GM18868 (cell line): ENCODE results near the gene ZDHHC4.
A peak's percentile ranks its signal among the peaks of the same experiment; 100 is the strongest.
"Not testable (repeated sequence)": the region's sequence is repeated elsewhere in the genome, so short reads cannot be mapped to it uniquely, and the experiment has no call there.

Experiments
- ATAC-seq: cut with Tn5 transposase; IDR thresholded peaks from one replicate; pipeline ENCODE4 v1.9.1; 2021; ENCODE audit warnings: mild to moderate bottlenecking, moderate library complexity; ENCODE audit not compliant: unreplicated experiment

ZDHHC4 gene

DNA sequence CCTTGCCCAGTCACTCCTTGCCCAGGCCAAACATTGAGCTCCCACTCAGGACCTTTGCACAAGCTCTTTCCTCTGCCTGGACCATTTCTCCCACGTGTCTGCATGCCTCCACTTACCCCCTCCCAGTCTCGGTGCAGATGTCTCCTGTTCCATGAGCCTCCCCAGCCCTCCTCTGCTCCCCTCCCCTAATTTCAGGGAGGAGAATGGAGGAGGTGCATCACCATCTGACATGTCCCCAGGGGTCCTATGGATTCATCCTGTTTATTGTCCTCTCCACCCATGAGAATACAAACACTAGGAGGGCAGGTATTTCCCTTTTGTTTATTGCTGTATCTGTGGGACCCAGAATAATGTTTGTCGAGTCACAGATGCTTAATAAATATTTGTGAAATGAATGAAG, 17.4 kb upstream of the ZDHHC4 start:
- no peak for ATAC-seq

DNA sequence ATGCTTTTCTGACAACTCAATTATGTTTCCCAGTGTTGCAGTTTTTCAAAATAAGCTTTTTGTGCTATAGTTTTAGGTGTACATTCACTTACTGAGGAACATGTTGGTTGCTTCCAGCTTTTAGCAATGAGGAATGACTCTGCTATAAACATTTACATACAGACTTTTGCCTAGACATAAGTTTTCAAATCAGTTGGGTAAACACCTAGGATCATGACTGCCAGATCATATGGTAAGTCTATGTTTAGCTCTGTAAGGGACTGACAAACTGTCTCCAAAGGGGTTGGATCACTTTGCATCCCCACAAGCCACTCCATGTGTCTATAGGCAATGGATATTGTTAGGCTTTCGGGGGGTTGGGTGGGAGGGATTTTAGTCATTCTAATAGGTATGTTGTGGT, 15.1 kb upstream of the ZDHHC4 start:
- ATAC-seq = no peak

DNA sequence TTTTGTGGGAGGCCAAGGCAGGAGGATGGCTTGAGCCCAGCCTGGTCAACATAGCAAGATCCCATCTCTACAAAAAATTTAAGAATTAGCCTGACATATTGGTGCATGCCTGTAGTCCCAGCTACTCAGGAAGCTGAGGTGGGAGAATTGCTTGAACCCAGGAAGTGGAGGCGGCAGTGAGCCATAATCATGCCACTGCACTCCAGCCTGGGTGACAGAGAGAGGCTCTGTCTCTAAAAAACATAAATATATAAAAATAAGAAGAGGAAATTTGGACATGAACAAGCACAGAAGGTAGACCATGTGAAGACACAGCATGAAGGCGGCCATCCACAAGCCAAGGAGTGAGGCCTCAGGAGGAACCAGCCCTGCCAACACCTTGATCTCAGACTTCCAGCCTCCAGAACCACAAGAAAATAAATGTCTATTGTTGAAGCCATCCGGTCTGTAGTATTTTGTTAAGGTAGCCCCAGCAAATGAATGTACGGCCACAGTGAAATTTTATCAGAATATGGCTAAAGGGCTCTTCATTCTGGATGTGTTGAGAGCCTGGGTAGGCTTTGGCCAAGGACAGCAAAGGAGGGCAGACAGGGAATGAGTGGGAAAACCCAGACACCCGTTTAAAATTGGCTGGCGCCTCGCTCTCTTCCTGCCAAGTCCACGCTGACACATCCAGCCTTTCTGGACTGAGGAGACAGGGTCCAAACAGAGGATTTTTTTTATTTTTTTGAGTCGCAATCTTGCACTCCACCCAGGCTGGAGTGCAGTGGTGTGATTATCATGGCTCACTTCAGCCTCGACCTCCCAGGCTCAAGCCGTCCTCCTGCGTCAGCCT, 13.1 kb upstream of the ZDHHC4 start:
- no peak for ATAC-seq

DNA sequence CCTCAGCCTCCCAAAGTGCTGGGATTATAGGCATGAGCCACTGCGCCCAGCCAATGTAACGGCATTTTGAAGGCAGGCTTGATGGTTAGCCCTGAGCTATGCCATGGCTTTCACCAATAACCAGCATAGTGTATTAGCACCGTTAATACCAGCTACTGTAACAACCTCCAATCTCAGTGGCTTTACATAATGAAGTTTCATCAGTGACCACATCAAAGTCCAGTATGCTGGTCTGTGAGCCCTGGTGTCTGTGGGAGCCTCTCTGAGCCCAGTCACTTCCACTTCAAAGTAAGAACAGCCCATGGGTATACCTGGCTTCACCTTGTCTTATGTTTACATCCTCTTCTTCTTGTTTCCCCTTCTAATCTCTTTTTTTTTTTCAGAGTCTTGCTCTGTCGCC, 11.6 kb upstream of the ZDHHC4 start:
- ATAC-seq = no peak

DNA sequence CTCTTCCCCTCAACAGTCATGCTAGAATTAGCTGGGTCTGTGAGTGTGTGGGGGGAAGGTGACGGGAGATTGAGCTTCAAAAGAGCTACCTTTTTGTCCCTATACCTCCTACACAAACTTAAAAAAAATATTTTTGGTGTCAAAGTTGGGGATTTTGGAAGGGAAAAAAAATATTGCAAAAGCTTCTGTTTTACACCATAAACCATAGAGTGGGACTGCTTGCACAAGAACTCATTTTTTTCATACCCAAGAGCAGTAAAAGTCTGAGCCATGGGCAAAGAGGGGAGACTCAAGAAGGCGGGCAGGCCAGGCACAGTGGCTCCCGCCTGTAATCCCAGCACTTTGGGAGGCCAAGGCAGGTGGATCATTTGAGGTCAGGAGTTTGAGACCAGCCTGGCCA, 9.4 kb upstream of the ZDHHC4 start:
- no peak for ATAC-seq

DNA sequence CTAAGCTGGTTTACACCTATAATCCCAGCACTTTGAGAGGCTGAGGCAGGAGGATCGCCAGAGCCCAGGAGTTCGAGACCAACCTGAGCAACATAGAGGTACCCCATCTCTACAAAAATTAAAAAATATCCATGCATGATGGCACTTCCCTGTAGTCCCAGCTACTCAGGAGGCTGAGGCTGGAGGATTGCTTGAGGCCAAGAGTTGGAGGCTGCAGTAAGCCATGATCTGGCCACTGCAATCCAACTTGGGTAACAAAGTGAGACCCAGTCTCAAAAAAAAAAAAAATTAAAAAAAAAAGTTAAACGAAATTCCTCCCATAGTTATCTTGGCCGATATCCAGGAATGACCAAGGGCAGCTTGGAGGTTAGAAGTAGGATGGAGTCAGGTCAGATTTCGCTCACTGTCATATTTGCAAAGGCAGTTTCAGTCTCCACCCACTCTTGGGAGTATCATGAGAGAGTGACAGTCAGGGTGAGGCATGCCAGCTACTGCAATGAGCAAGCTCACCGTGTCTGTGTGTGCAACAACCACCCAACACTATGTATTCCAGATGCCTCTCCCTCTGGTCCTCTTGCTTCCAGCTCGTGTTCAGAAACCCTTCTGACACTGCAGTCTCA, 6.0 kb upstream of the ZDHHC4 start:
- peak; percentile 49 for ATAC-seq

DNA sequence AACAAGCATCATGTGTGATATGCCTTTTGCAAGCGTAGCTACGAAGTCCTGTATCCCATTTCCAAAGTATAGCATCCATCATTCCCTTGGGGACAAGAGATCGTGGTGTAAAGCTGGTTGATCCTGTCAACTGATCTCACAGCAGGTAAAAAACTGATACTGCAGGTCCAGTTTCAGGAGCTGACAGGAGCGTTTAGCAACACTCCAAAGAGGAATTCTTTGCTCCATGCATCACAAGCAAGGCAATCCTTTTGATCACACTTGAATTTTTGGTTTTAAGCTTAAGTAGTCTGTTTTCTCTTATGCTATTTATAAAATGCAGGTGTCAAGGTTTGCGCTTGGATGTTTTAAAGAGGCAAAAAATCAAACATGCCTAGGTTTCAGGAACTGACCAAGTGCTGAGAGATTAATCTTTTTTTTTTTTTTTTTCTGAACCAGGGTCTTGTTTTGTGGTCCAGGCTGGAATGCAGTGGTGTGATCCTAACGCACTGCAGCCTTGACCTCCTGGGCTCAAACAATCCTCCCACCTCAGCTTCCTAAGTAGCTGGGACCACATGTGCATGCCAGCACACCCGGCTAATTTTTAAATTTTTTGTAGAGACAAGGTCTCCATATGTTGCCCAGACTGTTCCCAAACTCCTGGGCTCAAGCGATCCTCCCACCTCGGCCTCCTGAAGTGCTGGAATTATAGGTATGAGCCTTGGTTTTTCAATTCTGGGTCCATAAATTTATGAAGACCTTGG, 1.8 kb upstream of the ZDHHC4 start:
- ATAC-seq = no peak

DNA sequence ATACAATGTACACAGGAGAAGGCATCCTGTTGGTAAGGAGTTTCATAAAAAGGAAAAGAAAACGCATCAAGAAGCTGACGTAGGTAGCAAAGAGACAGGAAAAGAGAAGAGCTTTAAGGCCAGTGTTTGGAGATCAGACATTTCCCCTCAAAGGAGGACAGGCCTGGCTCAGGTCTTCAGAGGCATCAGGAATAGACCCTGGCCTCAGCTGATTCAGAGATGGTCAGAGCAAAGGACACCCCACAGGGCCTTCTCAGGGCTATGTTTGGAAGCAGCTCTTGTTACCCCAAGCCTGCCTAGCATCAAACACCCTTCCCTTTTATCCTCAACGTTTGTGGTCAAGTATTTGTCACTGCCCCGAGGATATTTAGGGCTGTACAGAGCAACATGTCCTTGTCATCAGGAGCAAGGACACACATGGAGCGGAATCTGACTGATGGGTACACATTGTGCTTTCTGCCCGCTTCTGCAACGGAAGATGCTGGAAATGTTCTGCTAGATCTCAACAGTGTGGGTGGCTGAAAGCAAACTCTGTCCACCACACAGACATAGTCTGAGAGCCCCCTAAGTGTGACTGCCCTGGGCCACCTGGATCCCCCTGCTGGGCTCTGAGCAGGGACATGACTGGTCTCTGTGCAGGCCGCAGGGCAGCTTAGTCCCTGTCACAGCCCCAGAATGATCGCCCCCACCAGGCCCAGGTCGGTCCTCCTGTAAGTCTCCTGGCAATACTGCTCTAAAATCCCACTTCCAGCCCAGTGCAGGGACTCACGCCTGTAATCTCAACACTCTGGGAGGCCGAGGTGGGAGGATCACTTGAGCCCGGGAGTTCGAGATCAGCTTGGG, 1.0 kb upstream of the ZDHHC4 start:
- ATAC-seq = no peak

DNA sequence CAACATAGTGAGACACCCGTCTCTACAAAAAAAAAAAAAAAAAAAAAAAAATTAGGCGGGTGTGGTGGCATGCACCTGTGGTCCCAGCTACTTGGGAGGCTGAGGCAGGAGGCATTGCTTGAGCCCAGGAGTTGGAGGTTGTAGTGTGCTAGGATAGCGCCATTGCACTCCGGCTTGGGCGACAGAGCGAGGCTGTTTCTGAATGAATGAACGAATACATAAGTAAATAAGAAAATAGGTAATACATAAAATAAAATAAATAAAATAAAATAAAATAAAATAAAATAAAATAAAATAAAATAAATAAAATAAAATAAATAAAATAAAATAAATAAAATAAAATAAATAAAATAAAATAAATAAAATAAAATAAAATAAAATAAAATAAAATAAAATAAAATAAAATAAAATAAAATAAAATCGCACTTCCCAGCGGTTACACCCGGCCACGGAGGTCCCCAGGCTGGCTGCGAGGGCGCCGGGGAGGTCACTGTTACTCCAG, 336 bp upstream of the ZDHHC4 start:
- ATAC-seq = not testable (repeated sequence)

DNA sequence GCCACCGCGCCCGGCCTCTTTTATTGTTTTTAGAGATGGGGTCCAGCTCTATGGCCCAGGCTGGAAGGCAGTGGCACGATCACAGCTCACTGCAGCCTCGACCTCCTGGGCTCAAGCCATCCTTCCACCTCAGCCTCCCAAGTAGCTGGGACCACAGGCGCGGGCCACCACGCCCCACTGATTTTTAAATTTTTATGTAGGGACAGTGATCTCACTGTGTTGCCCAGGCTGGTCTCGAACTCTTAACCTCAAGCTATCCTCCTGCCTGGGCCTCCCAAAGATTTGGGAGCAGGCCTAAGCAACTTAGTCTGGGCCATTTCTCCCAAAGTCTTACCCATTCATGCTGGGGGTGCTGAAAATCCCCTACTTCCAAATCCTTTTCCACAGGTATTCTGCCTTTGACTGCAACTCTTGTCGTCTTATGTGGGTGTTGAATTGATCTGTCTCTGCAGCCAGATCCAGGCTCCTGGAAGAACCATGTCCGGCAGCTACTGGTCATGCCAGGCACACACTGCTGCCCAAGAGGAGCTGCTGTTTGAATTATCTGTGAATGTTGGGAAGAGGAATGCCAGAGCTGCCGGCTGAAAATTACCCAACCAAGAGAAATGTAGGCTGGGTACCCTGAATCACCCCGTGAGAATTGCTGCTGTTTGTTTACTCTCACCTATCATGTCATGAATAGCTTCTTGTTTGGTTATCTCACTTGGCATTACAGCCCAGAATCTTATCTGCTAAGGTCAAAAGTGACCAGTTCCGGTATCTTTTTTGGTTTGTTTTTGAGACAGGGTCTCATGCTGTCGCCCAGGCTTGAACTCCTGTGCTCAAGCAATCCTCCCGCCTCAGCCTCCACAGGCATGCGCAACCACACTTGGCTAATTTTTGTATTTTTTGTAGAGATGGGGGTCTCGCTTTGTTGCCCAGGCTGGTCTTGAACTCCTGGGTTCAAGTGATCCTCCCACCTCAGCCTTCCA, 1.1 kb downstream of the ZDHHC4 start:
- ATAC-seq = no peak

DNA sequence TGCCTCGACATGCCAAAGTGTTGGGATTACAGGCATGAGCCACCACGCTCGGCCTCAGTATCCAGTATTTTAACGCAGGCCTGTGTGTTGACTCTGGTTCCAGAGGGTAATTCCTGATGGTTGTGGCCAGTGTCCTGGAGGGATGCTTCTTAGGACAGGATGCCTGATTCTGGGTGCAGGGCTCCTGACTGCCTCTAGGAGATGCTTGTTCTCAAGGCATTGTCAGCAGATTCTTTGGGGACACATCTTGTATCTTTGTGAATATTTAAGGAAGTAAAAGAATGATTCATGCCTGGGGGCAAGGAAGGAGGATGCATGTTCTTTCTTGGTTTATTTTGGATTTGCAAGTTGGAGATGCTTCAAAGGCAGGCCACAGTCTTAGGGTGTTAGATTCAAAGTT, 2.2 kb downstream of the ZDHHC4 start:
- ATAC-seq = no peak

DNA sequence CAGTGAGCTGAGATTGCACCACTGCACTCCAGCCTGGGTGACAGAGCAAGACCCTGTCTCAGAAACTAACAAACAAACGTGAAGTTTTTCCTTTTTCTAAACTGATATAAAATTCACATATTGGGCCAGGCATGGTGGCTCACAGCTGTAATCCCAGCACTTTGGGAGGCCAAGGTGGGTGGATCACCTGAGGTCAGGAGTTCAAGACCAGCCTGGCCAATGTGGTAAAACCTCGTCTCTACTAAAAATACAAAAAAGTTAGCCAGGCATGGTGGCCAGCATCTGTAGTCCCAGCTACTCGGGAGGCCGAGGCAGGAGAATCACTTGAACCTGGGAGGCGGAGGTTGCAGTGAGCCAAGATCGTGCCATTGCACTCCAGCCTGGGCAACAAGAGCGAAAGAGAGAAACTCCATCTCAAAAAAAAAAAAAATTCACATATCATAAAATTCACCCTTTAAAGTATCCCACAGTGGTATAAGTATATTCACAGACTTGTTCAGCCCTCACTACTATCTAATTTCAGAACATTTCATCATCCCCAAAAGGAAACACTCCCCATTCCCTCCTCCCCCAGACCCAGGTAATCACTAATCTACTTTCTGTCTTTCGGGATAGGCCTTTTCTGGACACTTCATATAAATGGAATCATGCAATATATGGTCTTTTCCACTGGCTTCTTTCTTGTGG, 8.6 kb downstream of the ZDHHC4 start:
- not testable (repeated sequence) for ATAC-seq

DNA sequence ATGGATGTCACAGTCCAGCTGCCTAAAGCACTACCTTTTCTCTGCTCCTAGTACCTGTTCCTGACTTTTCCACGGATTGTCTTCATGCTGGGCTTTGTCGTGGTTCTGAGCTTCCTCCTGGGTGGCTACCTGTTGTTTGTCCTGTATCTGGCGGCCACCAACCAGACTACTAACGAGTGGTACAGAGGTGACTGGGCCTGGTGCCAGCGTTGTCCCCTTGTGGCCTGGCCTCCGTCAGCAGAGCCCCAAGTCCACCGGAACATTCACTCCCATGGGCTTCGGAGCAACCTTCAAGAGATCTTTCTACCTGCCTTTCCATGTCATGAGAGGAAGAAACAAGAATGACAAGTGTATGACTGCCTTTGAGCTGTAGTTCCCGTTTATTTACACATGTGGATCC, 11.3 kb downstream of the ZDHHC4 start:
- no peak for ATAC-seq

DNA sequence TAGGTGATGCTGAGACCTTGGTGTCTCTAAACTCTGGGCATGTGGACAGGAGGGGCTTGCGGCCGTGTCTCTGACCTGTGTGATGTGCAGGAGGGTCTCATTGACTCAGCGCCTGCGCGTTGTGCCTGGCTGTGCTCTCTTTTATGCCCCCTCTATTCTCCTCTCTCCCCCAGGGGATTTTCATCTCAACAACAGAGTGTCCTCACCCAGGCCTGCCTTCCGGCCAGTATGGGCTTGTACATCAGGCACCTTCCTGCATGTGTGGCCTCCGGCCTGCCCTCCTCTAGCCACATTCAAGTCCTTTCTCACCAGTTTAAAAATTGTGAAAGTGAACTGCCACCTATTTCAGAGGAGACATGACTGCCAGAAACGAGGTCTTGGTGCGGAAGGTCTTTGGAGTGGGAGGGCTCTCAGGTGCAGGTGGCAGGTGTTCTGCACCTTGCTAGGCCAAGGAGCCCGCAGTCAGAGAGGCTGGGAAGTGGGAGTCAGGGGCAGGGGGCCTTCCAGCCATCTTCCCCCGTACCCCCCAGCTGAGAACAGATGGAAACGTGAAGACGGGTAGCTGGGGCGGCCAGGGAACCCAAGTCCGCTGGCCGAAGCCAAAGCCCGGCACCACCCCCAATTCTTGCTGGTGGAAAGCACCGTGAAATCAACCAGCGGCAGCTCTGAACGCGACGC, 12.0 kb downstream of the ZDHHC4 start:
- ATAC-seq = no peak

DNA sequence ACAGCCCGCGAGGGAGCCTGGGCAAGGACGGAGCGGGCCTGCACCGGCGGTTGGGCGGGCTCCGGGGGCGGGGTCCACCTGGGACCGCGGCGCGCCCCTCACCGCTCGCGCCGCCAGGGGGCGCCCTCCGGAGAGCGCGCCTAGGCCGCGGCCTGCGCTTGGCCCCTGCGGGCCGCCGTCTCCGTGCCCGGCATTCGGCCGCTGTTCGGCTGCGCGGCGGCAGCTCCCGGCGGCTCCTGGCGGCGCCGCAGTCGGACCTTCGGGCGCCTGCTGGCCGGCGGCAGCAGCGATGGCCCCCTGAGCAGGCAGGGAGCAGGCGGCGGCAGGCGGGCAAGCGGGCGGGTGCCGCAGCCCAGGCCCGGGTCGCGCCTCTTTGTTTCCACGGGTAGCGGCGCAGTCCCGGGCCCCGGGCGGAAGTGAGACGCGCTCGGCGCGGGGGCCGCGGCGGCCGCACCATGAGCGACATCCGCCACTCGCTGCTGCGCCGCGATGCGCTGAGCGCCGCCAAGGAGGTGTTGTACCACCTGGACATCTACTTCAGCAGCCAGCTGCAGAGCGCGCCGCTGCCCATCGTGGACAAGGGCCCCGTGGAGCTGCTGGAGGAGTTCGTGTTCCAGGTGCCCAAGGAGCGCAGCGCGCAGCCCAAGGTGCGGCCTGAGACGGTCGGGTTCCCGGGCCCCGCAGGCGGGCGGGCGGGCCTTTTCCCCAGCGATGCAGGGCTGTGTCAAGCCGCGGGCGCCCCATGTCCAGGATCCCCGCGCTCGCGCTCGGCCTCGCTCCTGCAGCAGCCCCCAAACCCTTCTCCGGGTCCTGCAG, 12.8 kb downstream of the ZDHHC4 start, which contains the start of gene INTS15:
Gene INTS15, plus strand, starts transcription at position 193 of the 816 bp plus-strand sequence. Its CDS starts 263 bp downstream, at position 456.
- peak; percentile 88 for ATAC-seq

DNA sequence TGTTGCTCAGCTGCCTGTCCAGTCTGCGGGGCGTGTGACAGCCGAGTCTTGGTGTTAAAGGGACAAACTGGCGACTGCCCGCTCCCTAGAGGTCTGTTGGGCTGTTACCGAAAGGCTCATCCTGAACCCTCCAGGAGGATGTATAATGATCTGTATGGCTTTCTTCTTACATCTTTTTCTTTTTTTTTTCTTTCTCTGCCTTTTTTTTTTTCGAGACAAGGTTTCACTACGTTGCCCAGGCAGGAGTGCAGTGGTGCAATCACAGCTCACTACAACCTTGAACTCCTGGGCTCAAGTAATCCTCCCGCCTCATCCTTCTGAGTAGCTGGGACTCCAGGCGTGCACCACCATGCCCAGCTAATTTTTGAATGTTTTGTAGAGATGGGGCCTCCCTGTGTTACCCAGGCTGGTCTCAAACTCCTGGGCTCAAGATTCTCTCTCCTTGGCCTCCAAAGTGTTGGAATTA, 13.4 kb downstream of the ZDHHC4 start:
- ATAC-seq = no peak

DNA sequence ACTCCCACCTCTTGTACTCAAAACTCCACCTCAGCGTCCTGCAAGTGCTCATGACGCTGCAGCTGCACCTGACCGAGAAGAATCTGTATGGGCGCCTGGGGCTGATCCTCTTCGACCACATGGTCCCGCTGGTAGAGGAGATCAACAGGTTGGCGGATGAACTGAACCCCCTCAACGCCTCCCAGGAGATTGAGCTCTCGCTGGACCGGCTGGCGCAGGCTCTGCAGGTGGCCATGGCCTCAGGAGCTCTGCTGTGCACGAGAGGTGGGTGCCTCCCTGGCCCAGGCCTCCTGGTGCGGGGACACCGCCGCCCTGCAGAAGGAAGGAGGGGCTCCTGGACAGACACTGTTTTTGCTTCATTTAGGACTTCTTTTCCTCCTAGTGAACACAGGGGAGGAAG, 22.8 kb downstream of the ZDHHC4 start:
- no peak for ATAC-seq
